Activated CD8-positive, alpha-beta memory T cell treated with anti-CD3 and anti-CD28 coated beads for 48 hours (primary cell): ENCODE data around the gene TTC14.
A peak's percentile ranks its signal among the peaks of the same experiment; 100 is the strongest.
"Not testable (repeated sequence)": the region's sequence is repeated elsewhere in the genome, so short reads cannot be mapped to it uniquely, and the experiment has no call there.

ENCODE experiments used
- DNase-seq, 3 experiments: peaks; one replicate each; pipeline ENCODE4 v3.0.0-alpha.2; 2020; ENCODE audit warnings: low read depth in 2 of 3, low spot score in 2 of 3

TTC14 gene

GRCh38 chr3:180601688-180602666 lies at the start of gene TTC14:
Gene TTC14, plus strand, starts transcription at chr3:180602163. Its CDS starts 99 bp downstream, at chr3:180602262.
- DNase-seq: peak; percentile 73 to 88 (median 87)

- no peak for DNase-seq
Measured at GRCh38 chr3:180563406-180563805, 38.6 kb upstream of the TTC14 start.

- DNase-seq: no peak
Measured at GRCh38 chr3:180564676-180565075, 37.3 kb upstream of the TTC14 start.

- no peak for DNase-seq
Measured at GRCh38 chr3:180570238-180570637, 31.7 kb upstream of the TTC14 start.

GRCh38 chr3:180571831-180572598 lies 29.9 kb upstream of the TTC14 start:
- no peak for DNase-seq

GRCh38 chr3:180575571-180575970 lies 26.4 kb upstream of the TTC14 start:
- no peak for DNase-seq

- no peak for DNase-seq
Measured at GRCh38 chr3:180580934-180581333, 21.0 kb upstream of the TTC14 start.

- no peak for DNase-seq
Measured at GRCh38 chr3:180590396-180590795, 11.6 kb upstream of the TTC14 start.

- not testable (repeated sequence) for DNase-seq
Measured at GRCh38 chr3:180593631-180594030, 8.3 kb upstream of the TTC14 start.

- no peak for DNase-seq
Measured at GRCh38 chr3:180594631-180595558, 7.1 kb upstream of the TTC14 start.

GRCh38 chr3:180595559-180595935 lies 6.4 kb upstream of the TTC14 start:
- DNase-seq: no peak

GRCh38 chr3:180600473-180600872 lies 1.5 kb upstream of the TTC14 start:
- no peak for DNase-seq

- DNase-seq: no peak
Measured at GRCh38 chr3:180611006-180611405, 9.0 kb downstream of the TTC14 start.

GRCh38 chr3:180612364-180612763 lies 10.4 kb downstream of the TTC14 start:
- no peak for DNase-seq

GRCh38 chr3:180615954-180616353 lies 14.0 kb downstream of the TTC14 start:
- DNase-seq: no peak

- DNase-seq: no peak
Measured at GRCh38 chr3:180617049-180617448, 15.1 kb downstream of the TTC14 start.

- not testable (repeated sequence) for DNase-seq
Measured at GRCh38 chr3:180618563-180618962, 16.6 kb downstream of the TTC14 start.

- no peak for DNase-seq
Measured at GRCh38 chr3:180619723-180620122, 17.8 kb downstream of the TTC14 start.

- no peak for DNase-seq
Measured at GRCh38 chr3:180624714-180625113, 22.8 kb downstream of the TTC14 start.

- no peak for DNase-seq
Measured at GRCh38 chr3:180626844-180627243, 24.9 kb downstream of the TTC14 start.

GRCh38 chr3:180630371-180630770 lies 28.4 kb downstream of the TTC14 start:
- DNase-seq: no peak
